H1 (cell line): ENCODE measurements around the gene EPHA5. TPM values are rescaled to one million over a fixed set of nuclear protein-coding genes. Genes with fewer than 3 reads are reported as not detected.

Source experiments
- CTCF ChIA-PET: fragments of 300-600 bp; sonication (Branson Sonifier 250); formaldehyde crosslinking; loops from one replicate; lab custom pipeline; 2021; ENCODE audit not compliant: partially characterized antibody; lab: Charles Lee
- POLR2A ChIA-PET: fragments of 300-600 bp; sonication (Branson Sonifier 250); formaldehyde crosslinking; loops from one replicate; lab custom pipeline; 2021; ENCODE audit warnings: inconsistent platforms; ENCODE audit not compliant: partially characterized antibody; lab: Charles Lee
- DNase-seq, 2 experiments: peaks; one replicate each; pipeline versions ENCODE4 v3.0.0 to v3.0.0-alpha.2; 2010 to 2022; ENCODE audit warnings: low spot score in 2 of 2, low read depth in 1 of 2, mixed read lengths in 1 of 2
- FAIRE-seq: peaks from 2 replicates; lab custom pipeline; 2011; peaks lifted over from hg19 to GRCh38; lab: Jason Lieb, UNC
- H2AFZ ChIP-seq: 2 replicates; pipeline ENCODE4 v1.8.1; 2012; ENCODE audit warnings: low read length, inconsistent platforms
- H2AK5ac ChIP-seq: 2 replicates; pipeline ENCODE4 v1.6.1; 2013; ENCODE audit warnings: low read depth, low read length
- H2BK120ac ChIP-seq: replicated peaks from 2 replicates; pipeline ENCODE3; 2013; ENCODE audit warnings: low read depth, low read length, inconsistent platforms
- H2BK12ac ChIP-seq: 2 replicates; pipeline ENCODE4 v1.6.1; 2013; ENCODE audit warnings: low read depth, low read length
- H2BK15ac ChIP-seq: 2 replicates; pipeline ENCODE4 v1.6.1; 2013; ENCODE audit warnings: low read length
- H2BK20ac ChIP-seq: 2 replicates; pipeline ENCODE4 v1.6.1; 2013; ENCODE audit warnings: low read length
- H2BK5ac ChIP-seq: 2 replicates; pipeline ENCODE4 v1.6.1; 2013; ENCODE audit warnings: low read depth, low read length
- H3K14ac ChIP-seq: 2 replicates; pipeline ENCODE4 v1.6.1; 2013; ENCODE audit warnings: inconsistent platforms; ENCODE audit not compliant: insufficient read length
- H3K18ac ChIP-seq: 2 replicates; pipeline ENCODE4 v1.6.1; 2013; ENCODE audit warnings: low read length; ENCODE audit errors: extremely low read depth
- H3K23ac ChIP-seq: 2 replicates; pipeline ENCODE4 v1.6.1; 2013; ENCODE audit warnings: inconsistent platforms; ENCODE audit not compliant: insufficient read length
- H3K23me2 ChIP-seq: 2 replicates; pipeline ENCODE4 v1.6.1; 2013; ENCODE audit warnings: low read depth, low read length
- H3K27ac ChIP-seq: 2 replicates; pipeline ENCODE4 v1.6.1; 2011; ENCODE audit warnings: low read depth, low read length, inconsistent platforms
- H3K27me3 ChIP-seq, 4 experiments: replicated peaks in 1 of 4; 1 replicate in 1 of 4; 2 replicates in 3 of 4; pipeline versions ENCODE4 v1.6.1 to v1.8.1; 2011 to 2013; ENCODE audit warnings: low read length in 3 of 4, mild to moderate bottlenecking in 3 of 4, inconsistent platforms in 2 of 4, mixed read lengths in 2 of 4, moderate library complexity in 1 of 4; ENCODE audit not compliant: control insufficient read depth in 3 of 4, insufficient read depth in 3 of 4; ENCODE audit errors: extremely low read depth in 1 of 4
- H3K36me3 ChIP-seq, 4 experiments: 2 replicates each; pipeline versions ENCODE4 v1.6.1 to v1.8.1; 2011 to 2013; ENCODE audit warnings: mild to moderate bottlenecking in 4 of 4, low read length in 3 of 4, moderate library complexity in 2 of 4, control low read depth in 1 of 4, inconsistent platforms in 1 of 4; ENCODE audit not compliant: insufficient read depth in 4 of 4, control insufficient read depth in 2 of 4
- H3K4ac ChIP-seq: replicated peaks from 2 replicates; pipeline ENCODE3; 2013; ENCODE audit warnings: low read length, low read depth, mixed read lengths, inconsistent platforms; ENCODE audit not compliant: insufficient read length
- H3K4me1 ChIP-seq, 4 experiments: replicated peaks in 1 of 4; 1 replicate in 1 of 4; 2 replicates in 3 of 4; pipeline versions ENCODE4 v1.6.1 to v1.8.1; 2011 to 2013; ENCODE audit warnings: low read length in 3 of 4, inconsistent platforms in 2 of 4, mixed read lengths in 1 of 4; ENCODE audit not compliant: insufficient read depth in 4 of 4, control insufficient read depth in 3 of 4
- H3K4me2 ChIP-seq, 2 experiments: 2 replicates each; pipeline versions ENCODE4 v1.6.1 to v1.8.1; 2011 to 2013; ENCODE audit warnings: low read depth in 2 of 2, low read length in 2 of 2, control low read depth in 1 of 2, inconsistent platforms in 1 of 2, mild to moderate bottlenecking in 1 of 2; ENCODE audit not compliant: insufficient read depth in 1 of 2
- H3K4me3 ChIP-seq, 4 experiments: fragments of 200-600, 300-600 bp in 1 of 4; sonication (generic), shearing (Covaris generic), sonication (Bioruptor Twin) in 1 of 4; 2 replicates each; pipeline versions ENCODE4 v1.5.1 to v1.8.1; 2011 to 2016; ENCODE audit warnings: low read length in 4 of 4, low read depth in 3 of 4, control low read depth in 2 of 4, inconsistent platforms in 2 of 4, mild to moderate bottlenecking in 2 of 4, mixed read lengths in 1 of 4, moderate library complexity in 1 of 4; ENCODE audit not compliant: insufficient read depth in 2 of 4; ENCODE audit errors: extremely low read depth in 1 of 4
- H3K56ac ChIP-seq: replicated peaks from 2 replicates; pipeline ENCODE3; 2013; ENCODE audit warnings: low read depth, mild to moderate bottlenecking, mixed read lengths, low read length, inconsistent platforms; ENCODE audit not compliant: insufficient read length
- H3K79me1 ChIP-seq: 2 replicates; pipeline ENCODE4 v1.6.1; 2013; ENCODE audit warnings: low read depth, low read length, control low read depth
- H3K79me2 ChIP-seq, 2 experiments: 2 replicates each; pipeline versions ENCODE4 v1.6.1 to v1.8.1; 2012 to 2013; ENCODE audit warnings: low read length in 2 of 2, mild to moderate bottlenecking in 2 of 2, inconsistent platforms in 1 of 2; ENCODE audit not compliant: insufficient read depth in 2 of 2, control insufficient read depth in 1 of 2
- H3K9ac ChIP-seq, 4 experiments: replicated peaks in 1 of 4; 1 replicate in 1 of 4; 2 replicates in 3 of 4; pipeline versions ENCODE4 v1.6.1 to v1.8.1; 2011 to 2013; ENCODE audit warnings: low read depth in 3 of 4, low read length in 3 of 4, control low read depth in 2 of 4, mild to moderate bottlenecking in 2 of 4, moderate library complexity in 2 of 4, inconsistent platforms in 1 of 4; ENCODE audit errors: extremely low read depth in 1 of 4
- H3K9me3 ChIP-seq, 2 experiments: 2 replicates each; pipeline versions ENCODE4 v1.6.1 to v1.8.1; 2012 to 2013; ENCODE audit warnings: mild to moderate bottlenecking in 2 of 2, moderate library complexity in 2 of 2, control low read depth in 1 of 2, inconsistent platforms in 1 of 2, low read depth in 1 of 2, low read length in 1 of 2, mixed read lengths in 1 of 2; ENCODE audit not compliant: insufficient read depth in 2 of 2
- H4K20me1 ChIP-seq, 2 experiments: replicated peaks in 1 of 2; 2 replicates each; pipeline versions ENCODE3 to v1.8.1; 2011 to 2013; ENCODE audit warnings: inconsistent platforms in 2 of 2, low read length in 2 of 2, mild to moderate bottlenecking in 1 of 2; ENCODE audit not compliant: insufficient read depth in 2 of 2, control insufficient read depth in 1 of 2
- H4K5ac ChIP-seq: 2 replicates; pipeline ENCODE4 v1.6.1; 2013; ENCODE audit warnings: low read length, low read depth, mixed read lengths, inconsistent platforms; ENCODE audit not compliant: insufficient read length
- H4K8ac ChIP-seq: 2 replicates; pipeline ENCODE4 v1.8.0; 2013; ENCODE audit warnings: mild to moderate bottlenecking, moderate library complexity, low read length, inconsistent platforms; ENCODE audit not compliant: insufficient read depth; ENCODE audit errors: extremely low read depth
- H4K91ac ChIP-seq: replicated peaks from 2 replicates; pipeline ENCODE3; 2013; ENCODE audit warnings: low read length, mixed read lengths, inconsistent platforms; ENCODE audit not compliant: insufficient read length
- BCL11A ChIP-seq, 2 experiments: IDR thresholded peaks; one replicate each; pipeline ENCODE4 v1.6.1; 2011; ENCODE audit warnings: low read depth in 2 of 2, low read length in 2 of 2, mild to moderate bottlenecking in 2 of 2
- MAFK ChIP-seq: IDR thresholded peaks from 2 replicates; pipeline ENCODE4 v1.6.1; 2012; ENCODE audit warnings: low read depth, mild to moderate bottlenecking, improper control_type of control experiment, low read length
- RFX5 ChIP-seq: IDR thresholded peaks from 2 replicates; pipeline ENCODE4 v1.6.1; 2011; ENCODE audit warnings: low read depth, low read length, improper control_type of control experiment, borderline replicate concordance
- SIN3A ChIP-seq, 2 experiments: IDR thresholded peaks in 1 of 2; conservative IDR thresholded peaks in 1 of 2; 2 replicates each; pipeline ENCODE4 v1.6.1; 2011 to 2012; ENCODE audit warnings: low read length in 2 of 2, improper control_type of control experiment in 1 of 2, low read depth in 1 of 2, mild to moderate bottlenecking in 1 of 2
- YY1 ChIP-seq: IDR thresholded peaks from 2 replicates; pipeline ENCODE4 v1.6.1; 2011; ENCODE audit warnings: low read depth, mild to moderate bottlenecking, low read length
- whole genome bisulfite sequencing, 2 experiments: shearing (Covaris generic) in 1 of 2; methylation state at CpG; one replicate each; pipeline versions ENCODE4 v1.1.6 to v1.1.7; 2013 to 2015; ENCODE audit warnings: low lambda C conversion rate in 2 of 2, mixed read lengths in 2 of 2, inconsistent platforms in 1 of 2, low coverage in 1 of 2, missing lambda C conversion rate in 1 of 2; ENCODE audit not compliant: insufficient replicate concordance in 2 of 2, insufficient coverage in 1 of 2, insufficient read length in 1 of 2; ENCODE audit errors: extremely low coverage in 1 of 2, missing lambda C conversion rate in 1 of 2; 5-methylcytosine and 5-hydroxymethylcytosine counted together
- polyA plus RNA-seq, 7 experiments: library from polyadenylated mRNA; depleted of rRNA in 3 of 7; stranded (reverse) in 5 of 7; unstranded in 2 of 7; fragments of >200 nt in 5 of 7; fragments of 200-250 nt in 2 of 7; gene quantifications; 1 replicate in 5 of 7; 2 replicates in 1 of 7; 4 replicates in 1 of 7; pipeline versions ENCODE4 v1.2.1 to v1.2.3, GENCODE V29; 2011 to 2013; ENCODE audit warnings: missing spikeins in 2 of 7, mixed read lengths in 2 of 7
- total RNA-seq: library from RNA; stranded (reverse); fragmentation: NEBNext Ultra II Directional; extraction: Animal tissue kit (Norgen Biotek cat#: 25700); gene quantifications from 2 replicates; pipeline ENCODE4 v1.2.1, GENCODE V29; 2021

The EPHA5 gene
- total and polyA plus RNA-seq, 2 of the 8 experiments (the other 6 are each of a cell fraction or from before 2014, with no cell fraction given): 0.03 to 0.11 TPM

DNA sequence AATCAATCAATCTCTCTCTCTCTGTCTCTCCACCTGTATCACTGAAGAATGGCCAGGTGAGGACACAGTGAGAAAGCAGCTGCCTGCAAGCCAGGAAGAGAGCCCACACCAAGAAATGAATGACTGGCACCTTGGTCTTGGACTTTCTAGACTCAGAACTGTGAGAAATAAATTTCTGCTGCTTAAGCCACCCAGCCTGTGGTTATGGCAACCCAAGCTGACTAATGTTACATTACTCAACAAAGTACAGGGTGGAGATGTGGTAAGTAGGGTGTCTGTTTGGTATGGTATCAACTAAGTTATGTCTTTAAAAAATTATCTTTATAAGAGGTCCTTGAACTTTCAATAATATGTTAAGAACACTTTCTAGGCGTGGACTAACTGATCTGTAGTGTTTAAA lies 159.3 kb downstream of the EPHA5 start:
- 86% methylated on average over 1 of the region's 1 CpG; no CpG with 5 or more reads in 1 of the 2 experiments for WGBS, 2 experiments
- Histone ChIP-seq H3K18ac (no peak overlapping the region), H3K4me3 (no peak overlapping the region), H3K4me1 (peaks cover 0 to 3% (median 0%) of the 10 kb centered on the region in 4 experiments; a peak in 2 of 7 replicates), H3K36me3 (no peaks in the 10 kb centered on the region), H2BK20ac (no peak overlapping the region), H4K8ac (no peak overlapping the region), H2BK12ac (no peak overlapping the region), H3K27me3 (no peaks in the 10 kb centered on the region), H3K4me2 (no peak overlapping the region), H3K4ac (no peak overlapping the region), H3K23me2 (no peaks in the 10 kb centered on the region; the same call in 1 of the 2 replicates), H2AFZ (no peak overlapping the region), H3K56ac (no peak overlapping the region), H3K79me2 (no peaks in the 10 kb centered on the region), H4K91ac (no peak overlapping the region), H4K5ac (no peak overlapping the region), H3K27ac (no peak overlapping the region), H2BK5ac (no peak overlapping the region), H2AK5ac (no peak overlapping the region), H3K79me1 (no peaks in the 10 kb centered on the region), H2BK15ac (no peak overlapping the region), H3K14ac (no peak overlapping the region), H3K23ac (no peak overlapping the region), H4K20me1 (no peaks in the 10 kb centered on the region), H2BK120ac (no peak overlapping the region), H3K9me3 (no peaks in the 10 kb centered on the region; a peak in 1 of 4 replicates), H3K9ac (no peak overlapping the region)
- no peak for TF ChIP-seq RFX5
- TF ChIP-seq SIN3A (conservative IDR thresholded peaks at IDR 0.05 in 1 of 2, IDR thresholded peaks at IDR 0.05 in 1 of 2; ENCODE audit: low read depth in 1 of 2, low read length in 2 of 2): no peak
- TF ChIP-seq YY1: no peak
- TF ChIP-seq BCL11A (IDR thresholded peaks at IDR 0.05; ENCODE audit: low read depth in 2 of 2, low read length in 2 of 2): no peak
- TF ChIP-seq MAFK: no peak
- ChIA-PET POLR2A (no interaction called here), CTCF (no interaction called here)
- no peak for FAIRE-seq
- no peak for DNase-seq
